GM12892 (cell line): ENCODE data around the gene ST7L.

ENCODE experiments used
- POLR2A ChIP-seq: IDR thresholded peaks from 2 replicates; pipeline ENCODE4 v1.6.1; 2011; ENCODE audit warnings: low read depth, low read length, control low read depth
- POLR2AphosphoS5 ChIP-seq: IDR thresholded peaks from 2 replicates; pipeline ENCODE4 v1.6.1; 2011; ENCODE audit warnings: low read depth, low read length, control low read depth
- TAF1 ChIP-seq: IDR thresholded peaks from 2 replicates; pipeline ENCODE4 v1.6.1; 2011; ENCODE audit warnings: low read depth, mild to moderate bottlenecking, control low read depth, low read length, borderline replicate concordance

DNA sequence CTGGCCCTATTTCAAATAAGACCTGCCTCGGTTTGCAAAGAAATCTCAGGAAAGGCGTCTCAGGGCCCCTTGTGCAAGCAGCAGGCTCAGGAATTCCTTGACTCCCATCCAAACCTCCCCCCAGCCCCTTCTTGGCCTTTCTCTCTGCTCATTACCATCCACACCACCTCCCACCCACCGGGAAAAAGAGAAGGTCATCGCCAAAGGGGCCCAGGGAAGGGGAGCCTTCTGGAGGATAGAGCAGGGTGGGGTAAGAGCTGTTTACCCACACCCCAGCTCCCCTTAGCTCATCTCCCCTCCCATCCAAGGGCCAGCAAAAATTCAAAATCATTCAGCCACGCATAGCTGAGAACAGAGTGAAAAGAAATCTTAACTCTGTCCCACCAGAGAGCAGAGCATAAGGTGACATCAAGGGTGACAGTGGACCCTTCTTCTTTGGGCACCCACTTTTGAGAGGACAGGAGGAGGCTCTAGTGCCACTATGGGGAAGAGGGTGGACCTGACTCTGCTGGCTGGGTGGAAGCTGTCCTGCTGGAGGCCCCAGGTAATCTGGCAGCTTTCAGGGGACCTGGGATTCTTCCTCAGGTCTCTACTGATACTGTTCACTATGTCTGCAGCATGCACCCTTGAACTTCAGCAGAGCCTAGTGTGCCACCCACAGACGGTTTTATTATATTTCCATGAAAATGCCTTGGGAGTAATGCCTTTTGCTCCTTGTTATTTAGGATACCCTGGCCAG lies 114.1 kb downstream of the ST7L start:
- TF ChIP-seq POLR2A (no peak), POLR2AphosphoS5 (no peak), TAF1 (no peak)
